CD4-positive, alpha-beta T cell treated with Interleukin-17A for 4 hours (primary cell): ENCODE measurements around the gene NPHS1.
A peak's percentile ranks its signal among the peaks of the same experiment; 100 is the strongest.
"Not testable (repeated sequence)": the region's sequence is repeated elsewhere in the genome, so short reads cannot be mapped to it uniquely, and the experiment has no call there.

Experiments
- DNase-seq: peaks from one replicate; pipeline ENCODE4 v3.0.0-alpha.2; 2020; ENCODE audit warnings: mixed read lengths

The NPHS1 gene

GRCh38 chr19:35872180-35872579 is 19.9 kb upstream of the NPHS1 start:
- DNase-seq, result no peak

DNA sequence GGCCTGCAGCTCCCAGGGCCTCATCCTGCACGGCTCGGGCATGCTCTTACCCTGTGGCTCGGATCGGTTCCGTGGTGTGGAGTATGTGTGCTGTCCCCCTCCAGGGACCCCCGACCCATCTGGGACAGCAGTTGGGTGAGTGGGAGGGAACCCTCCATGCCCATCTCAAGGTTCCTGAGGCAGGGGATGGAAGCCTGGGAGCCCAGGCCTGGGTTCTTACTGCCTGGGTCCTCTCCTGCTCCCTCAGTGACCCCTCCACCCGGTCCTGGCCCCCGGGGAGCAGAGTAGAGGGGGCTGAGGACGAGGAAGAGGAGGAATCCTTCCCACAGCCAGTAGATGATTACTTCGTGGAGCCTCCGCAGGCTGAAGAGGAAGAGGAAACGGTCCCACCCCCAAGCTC is 19.3 kb upstream of the NPHS1 start:
- no peak for DNase-seq

DNA sequence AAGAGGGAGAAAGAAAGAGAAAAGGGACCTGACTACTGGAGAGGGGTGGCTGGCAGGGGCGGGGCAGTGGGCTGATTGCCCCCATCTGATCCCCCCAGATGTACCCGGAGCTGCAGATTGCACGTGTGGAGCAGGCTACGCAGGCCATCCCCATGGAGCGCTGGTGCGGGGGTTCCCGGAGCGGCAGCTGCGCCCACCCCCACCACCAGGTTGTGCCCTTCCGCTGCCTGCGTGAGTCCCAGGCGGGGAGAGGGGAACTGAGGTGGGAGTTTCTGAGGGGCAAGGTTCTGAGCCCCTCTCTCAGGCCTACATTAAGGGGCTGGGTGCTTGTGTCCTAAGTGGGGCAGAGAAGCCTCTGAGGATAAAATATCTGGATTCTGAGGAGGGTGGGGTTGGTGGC is 18.5 kb upstream of the NPHS1 start:
- no peak for DNase-seq

DNA sequence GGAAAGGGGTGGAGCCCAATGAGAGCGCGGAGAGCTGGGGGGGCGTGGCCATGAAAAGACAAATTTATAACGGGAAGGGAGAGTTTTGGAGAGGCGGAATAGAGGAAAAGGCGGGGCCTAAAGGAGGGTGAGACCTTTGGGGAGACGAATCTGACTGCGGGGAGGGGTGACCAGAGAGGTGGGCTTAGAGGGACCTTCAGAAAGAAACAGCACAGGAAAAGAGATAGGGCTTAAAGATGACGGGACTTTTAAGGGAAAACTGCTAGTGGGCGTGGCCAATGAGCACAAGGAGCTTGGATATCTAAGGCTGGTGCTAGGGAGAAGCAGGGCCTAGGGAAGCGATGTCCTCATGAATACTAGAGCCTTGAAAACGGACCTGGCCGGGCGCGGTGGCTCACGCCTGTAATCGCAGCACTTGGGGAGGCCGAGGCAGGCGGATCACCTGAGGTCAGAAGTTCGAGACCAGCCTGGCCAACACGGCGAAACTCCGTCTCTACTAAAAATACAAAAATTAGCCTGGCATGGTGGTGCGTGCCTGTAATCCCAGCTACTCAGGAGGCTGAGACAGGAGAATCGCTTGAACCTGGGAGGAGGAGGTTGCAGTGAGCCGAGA is 17.9 kb upstream of the NPHS1 start:
- not testable (repeated sequence) for DNase-seq

GRCh38 chr19:35869327-35870123 is 17.2 kb upstream of the NPHS1 start:
- peak; percentile 82 for DNase-seq

GRCh38 chr19:35868823-35869326 is 16.6 kb upstream of the NPHS1 start:
- no peak for DNase-seq

- DNase-seq, result peak; percentile 78
Measured at GRCh38 chr19:35868172-35868822, 16.0 kb upstream of the NPHS1 start, which contains the start of gene APLP1. TSS of gene APLP1 (plus strand) at chr19:35868574. CDS start at chr19:35868637, 63 bp downstream.

GRCh38 chr19:35863018-35863417 is 10.7 kb upstream of the NPHS1 start:
- no peak for DNase-seq

DNA sequence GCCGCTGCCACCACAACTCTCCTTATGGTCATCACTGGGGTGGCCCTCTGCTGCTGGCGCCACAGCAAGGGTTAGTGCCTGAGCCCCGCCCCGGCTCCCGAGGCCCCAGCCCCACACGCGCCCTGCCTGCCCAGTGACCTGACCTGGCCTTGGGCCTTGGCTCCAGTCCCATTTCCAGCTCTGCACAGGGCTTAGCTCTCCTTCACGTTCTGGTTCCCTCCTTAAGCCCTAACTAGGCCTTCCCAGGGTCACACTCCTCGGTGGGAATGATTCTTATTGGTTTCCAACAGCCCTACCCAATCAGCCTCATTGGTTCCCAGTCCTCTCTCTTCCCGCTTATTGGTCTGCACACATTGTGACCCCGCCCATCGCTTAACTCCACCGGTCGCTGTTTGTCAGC is 10.2 kb upstream of the NPHS1 start:
- no peak for DNase-seq

DNA sequence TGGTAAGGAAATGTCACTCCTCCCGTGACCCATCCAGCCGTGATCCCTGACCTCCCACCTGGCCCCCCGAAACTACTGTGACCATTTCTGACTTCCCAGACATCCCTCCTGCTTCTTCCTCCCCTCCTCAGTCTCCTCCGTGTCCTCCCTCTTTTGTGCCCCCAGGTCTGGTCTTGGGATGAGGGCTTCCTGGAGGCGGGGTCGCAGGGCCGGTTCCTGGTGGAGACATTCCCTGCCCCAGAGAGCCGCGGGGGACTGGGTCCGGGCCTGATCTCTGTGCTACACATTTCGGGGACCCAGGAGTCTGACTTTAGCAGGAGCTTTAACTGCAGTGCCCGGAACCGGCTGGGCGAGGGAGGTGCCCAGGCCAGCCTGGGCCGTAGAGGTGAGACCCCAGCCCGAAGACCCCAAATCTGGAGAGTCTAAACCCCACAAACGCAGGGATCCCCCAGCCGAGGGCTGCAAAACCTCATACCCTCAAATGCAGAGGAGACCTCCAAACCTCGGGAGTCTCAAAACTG is 9.4 kb upstream of the NPHS1 start:
- DNase-seq, result no peak

GRCh38 chr19:35860818-35861639 is 8.7 kb upstream of the NPHS1 start:
- no peak for DNase-seq

GRCh38 chr19:35860436-35860817 is 8.1 kb upstream of the NPHS1 start:
- no peak for DNase-seq

DNA sequence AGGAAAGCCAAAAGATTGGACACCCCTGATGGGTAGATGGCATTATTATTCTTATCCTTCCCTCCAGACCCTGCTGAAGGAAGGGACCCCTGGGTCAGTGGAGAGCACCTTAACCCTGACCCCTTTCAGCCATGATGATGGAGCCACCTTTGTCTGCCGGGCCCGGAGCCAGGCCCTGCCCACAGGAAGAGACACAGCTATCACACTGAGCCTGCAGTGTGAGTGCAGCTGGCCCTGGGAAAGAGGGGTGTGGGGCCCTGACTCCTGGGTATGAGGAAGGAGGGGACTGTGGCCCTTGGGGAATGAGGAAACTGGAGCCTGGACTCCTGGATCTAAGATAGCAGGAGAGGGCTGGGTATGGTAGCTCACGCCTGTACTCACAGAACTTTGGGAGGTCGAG is 7.1 kb upstream of the NPHS1 start:
- DNase-seq, result no peak

DNA sequence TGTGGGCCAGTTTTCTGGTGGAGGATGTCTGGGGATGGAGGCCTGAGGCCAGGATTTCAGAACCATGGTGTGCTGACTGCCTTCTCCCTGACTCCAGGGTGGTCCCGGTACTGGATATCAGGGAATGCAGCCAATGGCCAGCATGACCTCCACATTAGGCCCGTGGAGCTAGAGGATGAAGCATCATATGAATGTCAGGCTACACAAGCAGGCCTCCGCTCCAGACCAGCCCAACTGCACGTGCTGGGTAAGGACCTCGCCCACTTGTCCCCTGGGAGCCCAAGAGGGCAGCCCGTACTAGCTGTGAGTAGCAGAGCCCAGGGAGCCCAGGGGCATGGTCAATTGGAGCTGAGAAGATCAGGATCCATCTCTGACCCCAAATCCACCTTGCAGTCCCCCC is 6.0 kb upstream of the NPHS1 start:
- DNase-seq, result no peak

- DNase-seq, result peak; percentile 54
Measured at GRCh38 chr19:35856546-35857149, 4.3 kb upstream of the NPHS1 start, which contains the start of gene KIRREL2. TSS of gene KIRREL2 (plus strand) at chr19:35856911. CDS start at chr19:35857120, 209 bp downstream.

- no peak for DNase-seq
Measured at GRCh38 chr19:35853038-35853756, 893 bp upstream of the NPHS1 start.

GRCh38 chr19:35851213-35852028 is 883 bp downstream of the NPHS1 start:
- peak; percentile 19 for DNase-seq

DNA sequence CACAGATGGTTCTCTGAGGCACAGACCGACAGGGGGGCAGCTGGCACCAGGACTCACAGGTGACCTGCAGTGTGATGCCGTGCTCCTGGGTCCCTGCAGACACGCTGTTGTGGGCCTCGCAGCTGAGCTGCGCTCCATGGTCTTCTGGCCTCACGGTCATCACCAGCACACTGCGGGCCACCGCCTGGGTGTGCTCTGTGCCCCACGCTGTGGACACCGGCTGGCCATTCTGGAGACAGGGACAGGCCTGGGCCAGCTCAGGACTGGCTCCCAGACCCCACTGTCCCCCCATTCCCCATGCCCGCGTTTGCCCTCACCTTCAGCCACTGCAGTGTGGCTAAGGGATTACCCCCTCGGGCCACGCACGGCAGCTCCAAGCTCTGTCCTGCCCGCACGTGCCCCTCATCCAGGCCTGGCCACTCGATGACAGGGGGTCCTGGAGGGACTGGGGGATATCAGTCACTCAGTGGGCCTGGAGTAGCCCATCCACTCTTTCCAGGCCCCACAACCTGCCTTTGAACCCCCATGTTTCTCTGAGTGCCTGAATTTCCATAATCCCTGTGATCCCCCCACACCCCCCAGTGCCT is 3.3 kb downstream of the NPHS1 start:
- DNase-seq, result no peak

DNA sequence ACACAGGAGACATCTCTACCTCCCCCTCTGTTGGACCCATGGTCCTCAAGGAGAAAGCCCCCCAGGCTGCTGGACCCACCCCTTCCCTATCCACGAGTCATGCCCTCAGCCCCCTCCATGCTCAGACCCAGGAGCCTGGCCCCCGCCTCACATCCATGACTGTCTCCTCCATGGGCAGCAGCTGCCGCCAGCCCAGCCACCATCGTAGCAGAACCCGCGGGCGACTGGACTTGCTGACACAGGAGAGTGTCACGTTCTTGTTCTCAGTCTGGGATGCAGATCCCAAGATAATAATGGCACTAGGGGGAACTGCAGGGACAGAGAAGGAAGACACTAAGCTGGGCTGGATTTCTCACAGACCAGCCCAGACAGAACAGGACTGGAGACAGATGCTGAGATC is 3.8 kb downstream of the NPHS1 start:
- no peak for DNase-seq

DNA sequence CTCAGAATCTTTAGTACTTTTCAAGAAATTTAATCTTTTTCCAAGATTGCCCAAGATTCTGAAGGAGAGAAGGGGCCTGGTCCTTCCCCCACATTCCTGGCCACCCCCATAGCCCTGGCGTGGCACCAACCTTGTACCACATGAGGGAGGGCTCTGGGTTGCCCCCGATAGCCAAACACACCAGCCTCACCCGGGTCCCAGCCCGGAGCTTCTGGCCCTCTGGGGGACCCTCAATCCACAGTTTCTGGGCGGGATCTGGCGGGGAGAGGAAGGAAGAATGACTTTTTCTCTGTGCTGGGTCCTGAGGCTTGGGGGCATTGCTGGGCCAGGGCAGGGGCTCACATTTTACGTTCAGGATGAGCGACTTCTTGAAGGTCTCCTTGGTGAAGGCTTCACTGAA is 4.4 kb downstream of the NPHS1 start:
- DNase-seq, result no peak
